ENCODE data around the gene TRIM39.

The TRIM39 gene

DNA sequence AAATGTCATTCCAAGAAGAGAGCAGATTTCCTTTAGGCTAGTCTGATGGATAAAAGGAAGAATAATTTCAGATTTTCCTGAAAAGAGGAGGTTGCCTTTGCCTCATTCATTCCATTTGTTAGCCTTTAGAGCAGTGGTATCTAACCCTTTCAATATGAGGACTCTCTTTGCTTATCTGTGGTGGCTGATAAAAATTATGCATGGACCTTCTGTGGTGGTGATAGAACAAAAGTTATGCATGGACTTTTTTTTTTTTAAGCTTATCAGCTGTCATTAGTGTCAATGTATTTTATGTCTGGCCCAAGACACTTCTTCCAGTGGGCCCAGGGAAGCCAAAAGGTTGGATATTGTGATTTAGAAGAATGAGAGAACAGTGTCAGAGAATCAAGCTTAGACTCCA lies 1.7 kb downstream of the TRIM39 start:
- no peak for DNase-seq

GRCh38 chr6:30329331-30329730 lies 2.6 kb downstream of the TRIM39 start:
- DNase-seq: no peak

DNA sequence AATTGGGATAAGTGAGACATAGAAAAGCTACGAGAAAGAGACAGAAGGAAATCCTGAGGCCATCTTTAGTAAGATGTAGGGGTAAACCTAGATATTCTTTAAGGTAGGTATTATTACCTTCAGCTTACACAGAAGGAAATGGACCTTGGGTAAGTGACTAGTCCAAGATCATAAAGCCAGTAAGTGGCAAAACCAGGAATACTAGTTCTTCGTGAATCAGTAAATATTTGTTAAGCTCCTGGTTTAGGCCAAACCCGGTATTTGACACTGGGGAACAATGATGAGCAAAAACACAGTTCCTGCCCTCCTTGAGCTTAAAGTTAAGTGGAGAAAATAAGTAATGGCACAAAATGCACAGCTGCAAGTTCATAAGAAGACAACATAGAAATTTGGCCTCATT lies 5.3 kb downstream of the TRIM39 start:
- DNase-seq: no peak

DNA sequence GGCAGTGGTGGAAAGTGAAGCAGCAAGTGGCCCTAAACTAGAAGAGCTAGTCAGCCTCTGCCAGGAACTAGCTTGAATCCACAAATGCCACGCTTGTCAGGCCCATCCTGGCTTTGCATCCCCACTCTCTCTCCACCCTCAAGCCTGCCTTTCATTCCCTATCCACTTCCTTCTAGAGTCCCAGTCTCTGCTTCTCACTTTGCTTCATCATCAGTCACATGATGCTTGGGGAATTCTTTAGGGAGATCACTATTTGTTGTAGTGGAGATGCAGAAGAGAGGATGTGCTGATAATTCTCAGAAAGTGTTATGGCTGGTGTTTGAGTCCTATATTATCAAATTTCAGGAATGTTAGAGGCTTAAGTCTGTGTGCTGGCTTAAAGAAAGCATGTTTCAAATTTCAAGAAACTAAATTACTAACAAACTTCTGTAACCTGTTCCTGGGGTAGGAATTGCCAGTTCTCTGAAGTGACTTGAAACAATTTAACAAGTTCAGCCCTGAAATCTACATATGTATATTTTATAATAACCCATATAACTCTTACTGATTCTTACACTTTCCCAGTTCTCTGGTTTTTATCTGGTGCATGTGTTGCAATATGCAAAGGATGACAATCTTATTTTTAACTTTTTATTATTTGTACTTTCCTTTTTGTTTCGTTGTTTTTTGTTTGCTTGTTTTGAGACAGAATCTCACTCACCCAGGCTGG lies 7.5 kb downstream of the TRIM39 start:
- DNase-seq: no peak

DNA sequence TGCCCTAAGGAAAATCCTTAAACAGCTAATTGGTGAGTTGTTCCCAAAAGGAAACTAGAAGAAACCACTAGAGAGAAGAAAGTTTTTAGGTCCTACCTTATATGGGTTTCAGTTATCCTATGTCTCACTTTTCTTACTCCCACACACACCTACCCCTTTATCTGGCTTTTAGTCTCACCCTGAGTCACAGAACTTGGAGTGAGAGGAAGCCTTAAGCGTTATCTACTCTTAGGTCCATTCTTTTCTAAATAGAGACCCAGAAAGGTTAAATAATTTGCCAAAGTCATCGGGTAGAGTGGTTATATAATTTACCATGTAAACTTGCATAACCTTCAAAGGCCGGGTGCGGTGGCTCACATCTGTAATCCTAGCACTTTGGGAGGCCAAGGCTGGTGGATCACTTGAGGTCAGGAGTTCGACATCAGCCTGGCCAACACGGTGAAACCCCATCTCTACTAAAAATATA lies 13.9 kb downstream of the TRIM39 start:
- DNase-seq: no peak

GRCh38 chr6:30341218-30341617 lies 14.5 kb downstream of the TRIM39 start:
- no peak for DNase-seq

DNA sequence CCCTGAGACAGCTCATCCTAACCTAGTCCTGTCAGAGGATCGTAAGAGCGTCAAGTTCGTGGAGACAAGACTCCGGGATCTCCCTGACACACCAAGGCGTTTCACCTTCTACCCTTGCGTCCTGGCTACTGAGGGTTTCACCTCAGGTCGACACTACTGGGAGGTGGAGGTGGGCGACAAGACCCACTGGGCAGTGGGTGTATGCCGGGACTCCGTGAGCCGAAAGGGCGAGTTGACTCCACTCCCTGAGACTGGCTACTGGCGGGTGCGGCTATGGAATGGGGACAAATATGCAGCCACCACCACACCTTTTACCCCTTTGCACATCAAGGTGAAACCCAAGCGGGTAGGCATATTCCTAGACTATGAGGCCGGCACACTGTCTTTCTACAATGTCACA lies 15.0 kb downstream of the TRIM39 start:
- DNase-seq: no peak

DNA sequence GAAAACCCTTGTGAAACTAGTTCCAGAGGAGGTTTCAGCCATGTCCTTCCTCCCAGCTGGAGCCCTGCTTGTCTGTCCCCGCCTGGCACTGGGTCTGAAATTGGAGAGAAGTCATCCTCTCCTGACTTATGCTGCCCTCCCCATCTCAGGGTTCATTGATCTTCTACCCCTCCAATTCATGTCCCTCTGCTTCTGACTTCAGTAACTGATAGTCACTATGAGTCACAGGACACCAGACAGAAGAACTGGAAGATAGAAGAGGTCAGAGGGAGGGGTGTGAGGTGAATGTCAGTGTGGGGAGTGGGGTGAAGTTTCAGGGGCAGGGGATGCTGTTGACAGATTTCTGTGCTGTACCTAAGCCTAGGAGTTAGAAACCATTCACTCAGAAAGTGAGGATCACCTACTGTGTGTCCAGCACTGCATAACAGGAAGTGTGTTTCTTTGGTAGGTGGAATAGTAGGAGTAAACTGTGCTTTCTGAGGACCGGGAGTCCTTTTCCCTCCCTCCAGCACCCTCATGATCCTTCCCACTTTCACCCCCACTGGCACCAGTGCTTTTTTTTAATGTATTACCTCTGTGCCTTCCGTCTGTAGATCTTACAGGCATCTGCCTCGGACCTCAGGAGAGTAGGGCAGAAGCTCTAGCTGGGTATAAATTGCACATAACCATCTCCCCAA lies 17.6 kb downstream of the TRIM39 start:
- no peak for DNase-seq

- DNase-seq: peak; percentile 84
Observed at GRCh38 chr6:30344868-30345671, 18.3 kb downstream of the TRIM39 start, which contains the start of gene RPP21. TSS of gene RPP21 (plus strand) at chr6:30345156. CDS start at chr6:30345172, 16 bp downstream.

- DNase-seq: no peak
Observed at GRCh38 chr6:30345852-30346251, 19.1 kb downstream of the TRIM39 start.

- no peak for DNase-seq
Observed at GRCh38 chr6:30348957-30349356, 22.2 kb downstream of the TRIM39 start.

DNA sequence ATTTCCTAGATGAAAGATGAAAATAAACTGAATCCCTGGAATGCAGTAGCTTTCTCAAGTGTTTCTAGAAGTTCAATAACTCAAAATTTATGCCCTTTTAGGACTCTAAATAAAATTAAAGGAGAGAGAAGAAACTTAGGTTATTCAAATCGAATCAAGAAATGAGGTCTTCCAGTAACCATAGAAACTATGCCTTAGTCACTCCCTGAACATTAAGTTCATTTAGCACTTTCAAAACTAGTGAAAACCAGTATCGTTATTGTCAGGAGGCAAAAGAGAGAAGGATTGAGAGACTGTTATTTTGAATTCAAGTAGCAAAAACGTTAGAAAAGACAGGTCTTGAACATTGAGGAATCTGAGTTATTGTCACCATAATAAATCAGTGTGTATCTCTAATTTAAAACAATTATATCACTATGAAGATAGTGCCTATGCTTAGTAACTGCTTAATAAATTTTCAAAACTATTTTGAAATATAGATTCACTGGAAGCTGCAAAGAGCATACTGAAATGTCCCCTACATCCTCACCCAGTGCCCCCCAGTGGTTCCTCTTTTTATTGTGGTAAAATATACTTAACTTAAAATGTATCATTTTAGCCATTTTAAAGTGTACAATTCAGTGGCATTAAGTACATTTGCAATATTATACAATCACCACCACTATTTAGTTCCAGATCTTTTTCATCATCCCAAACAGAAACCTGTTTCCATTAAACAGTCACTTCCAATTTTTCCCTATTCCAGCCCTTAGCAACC lies 22.9 kb downstream of the TRIM39 start:
- no peak for DNase-seq

- DNase-seq: no peak
Observed at GRCh38 chr6:30350524-30350923, 23.8 kb downstream of the TRIM39 start.

DNA sequence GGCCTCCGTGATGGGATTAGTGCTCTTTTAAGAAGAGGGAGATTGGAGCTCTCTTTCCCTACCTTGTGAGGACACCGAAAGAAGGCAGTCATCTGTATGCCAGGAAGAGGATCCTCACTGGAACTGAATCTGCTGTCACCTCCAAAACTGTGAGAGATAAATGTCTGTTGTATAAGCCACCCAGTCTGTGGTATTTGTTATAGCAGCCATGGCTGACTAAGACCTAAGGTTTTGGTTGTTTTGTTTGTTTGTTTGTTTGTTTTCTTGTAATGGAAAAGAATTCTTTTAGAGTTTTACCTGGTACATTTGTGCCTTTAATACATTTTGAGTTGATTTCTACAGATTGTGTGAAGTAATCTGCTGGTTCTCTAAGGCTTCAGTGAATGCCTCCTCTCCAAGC lies 25.8 kb downstream of the TRIM39 start:
- DNase-seq: no peak

GRCh38 chr6:30355281-30355680 lies 28.6 kb downstream of the TRIM39 start:
- DNase-seq: no peak

DNA sequence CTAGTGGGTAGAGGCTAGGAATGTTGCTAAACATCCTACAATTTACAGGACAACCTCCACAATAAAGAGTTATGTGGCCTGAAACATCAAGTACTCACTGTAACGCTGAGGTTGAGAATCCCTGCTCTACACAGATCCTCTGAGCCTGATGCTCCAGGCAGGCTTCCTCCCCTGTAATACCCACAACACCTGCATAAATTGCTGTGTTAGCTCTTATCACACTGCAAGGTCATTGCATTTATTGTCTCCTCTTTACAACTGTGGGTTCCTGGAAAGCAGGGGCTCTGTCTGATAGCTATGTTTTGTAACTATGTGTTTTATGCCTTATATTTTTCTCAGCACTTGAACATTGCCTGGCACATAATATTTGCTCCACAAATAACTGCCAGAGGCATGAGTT lies 29.8 kb downstream of the TRIM39 start:
- DNase-seq: no peak

DNA sequence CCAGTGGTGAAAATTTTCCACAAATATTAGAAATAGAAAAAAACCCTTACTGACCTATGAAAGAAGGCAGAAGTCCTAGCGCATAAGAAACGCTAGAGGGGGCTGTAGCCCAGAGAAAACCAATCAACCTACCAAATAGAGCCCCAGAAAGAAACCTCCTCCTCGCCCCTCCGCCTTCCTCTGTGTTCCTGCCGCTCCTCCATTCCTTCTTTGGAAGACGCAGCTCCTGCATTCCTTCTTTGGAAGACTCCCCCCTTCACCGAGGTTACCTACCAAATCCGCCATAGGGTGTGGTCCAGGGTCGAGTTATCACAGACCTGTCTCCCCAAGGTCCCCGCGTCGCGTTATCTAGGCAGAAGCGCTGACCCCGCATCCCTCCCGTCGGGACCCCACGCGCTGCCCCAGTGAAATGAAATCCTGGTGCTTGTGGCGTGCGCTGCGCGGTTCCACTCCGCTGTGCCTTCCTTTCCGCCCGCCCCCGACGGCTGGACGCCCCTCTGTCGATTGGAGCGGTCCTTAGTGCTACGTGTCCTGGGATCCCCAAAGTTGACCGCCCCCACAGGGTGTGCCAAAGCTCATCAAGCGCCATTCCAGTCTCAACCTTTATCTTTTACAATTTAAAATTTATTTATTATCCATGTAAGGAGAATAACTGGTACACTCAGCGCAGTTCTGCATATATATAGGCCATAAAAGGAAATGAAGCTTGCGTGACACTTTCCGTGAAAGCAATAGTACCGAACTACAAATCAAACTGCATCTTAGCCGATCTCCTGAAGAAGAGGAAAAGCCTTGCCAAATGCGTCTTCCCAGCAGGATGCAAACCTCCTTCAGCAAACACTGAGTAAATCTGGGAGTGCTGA lies 31.2 kb downstream of the TRIM39 start:
- peak; percentile 24 for DNase-seq

DNA sequence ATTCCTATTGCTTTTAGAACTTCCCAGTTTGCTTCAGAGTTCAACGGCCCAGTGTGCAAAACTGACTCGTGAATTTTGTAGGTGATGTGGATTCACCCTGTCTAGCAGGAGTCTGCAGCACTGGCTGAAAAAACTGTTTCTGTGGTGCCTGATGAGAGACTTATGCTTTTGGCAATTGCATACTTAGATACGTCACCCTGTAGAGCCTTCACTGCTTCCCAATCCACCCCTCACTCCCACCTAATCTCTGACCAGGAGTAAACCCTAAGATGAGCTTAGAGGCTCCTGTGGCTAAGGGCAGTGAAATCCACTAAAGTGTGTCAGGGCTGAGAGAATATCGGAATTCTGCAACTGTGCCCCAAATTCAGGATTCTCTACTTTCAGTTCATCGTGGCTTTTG lies 32.5 kb downstream of the TRIM39 start:
- DNase-seq: no peak

DNA sequence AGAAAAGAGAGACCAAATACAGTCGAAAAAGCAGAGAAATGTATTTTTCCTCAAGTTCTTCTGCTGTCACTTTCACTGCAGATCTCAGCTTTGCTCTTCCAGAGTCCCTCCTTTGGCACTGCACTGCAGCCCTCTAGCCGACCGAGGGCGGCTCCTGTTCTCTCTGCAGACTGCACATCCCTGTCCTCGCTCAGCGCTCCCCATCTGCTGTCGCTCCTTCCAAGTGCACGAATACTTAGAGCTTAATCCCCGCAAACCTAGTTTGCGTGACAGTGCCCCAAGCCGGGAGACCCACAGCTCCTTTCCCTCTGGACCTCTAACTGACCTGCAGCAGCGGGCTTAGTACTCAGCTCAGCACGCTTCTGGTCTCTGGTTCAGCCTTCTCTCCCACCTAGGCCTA lies 33.4 kb downstream of the TRIM39 start:
- no peak for DNase-seq

DNA sequence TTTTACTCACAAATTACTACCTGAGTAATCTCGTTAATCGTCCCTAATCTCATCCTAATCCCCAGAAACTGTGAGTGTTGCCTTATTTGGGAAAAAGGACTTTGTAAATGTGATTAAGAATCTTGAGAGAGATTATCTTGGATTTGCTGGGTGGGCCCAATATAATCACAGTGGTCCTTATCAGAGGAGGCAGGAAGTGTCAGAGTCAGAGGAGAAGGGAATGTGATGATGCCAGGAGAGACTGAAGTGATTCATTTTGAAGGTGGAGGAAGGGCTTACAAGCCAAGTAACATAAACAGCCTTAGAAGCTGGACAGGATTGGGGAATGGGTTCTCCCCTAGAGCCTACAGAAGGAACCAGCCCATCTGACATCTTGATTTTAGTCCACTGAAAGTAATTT lies 34.9 kb downstream of the TRIM39 start:
- no peak for DNase-seq

DNA sequence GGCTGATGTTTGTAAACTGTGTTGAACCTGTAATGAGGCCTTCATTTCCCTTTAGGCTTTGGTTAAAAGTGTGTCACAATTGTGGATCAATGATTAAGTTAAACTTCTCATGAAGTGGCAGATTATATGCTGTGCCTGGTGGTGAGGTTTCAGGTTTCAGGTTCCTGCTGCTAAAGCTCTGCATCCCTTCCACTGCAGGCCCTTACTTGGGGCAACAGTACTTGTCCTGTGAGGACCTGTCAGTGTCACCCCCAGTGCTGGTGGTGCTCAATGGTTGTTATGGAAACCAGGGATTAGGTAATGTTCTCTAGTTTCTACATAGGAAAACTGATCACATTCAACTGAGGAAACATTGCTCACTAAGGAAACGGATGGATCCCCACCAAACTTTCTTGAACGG lies 36.7 kb downstream of the TRIM39 start:
- DNase-seq: no peak

GRCh38 chr6:30364591-30364990 lies 37.9 kb downstream of the TRIM39 start:
- no peak for DNase-seq

Data from stimulated activated naive CD4-positive, alpha-beta T cell treated with Interleukin-2 at 50 U/mL for 16 hours (primary cell).